Mesenchymal stem cell (in vitro differentiated cells and primary cell): ENCODE results near the gene HYLS1.

Source experiments
- DNase-seq: peaks from one replicate; pipeline ENCODE4 v3.0.0-alpha.2; 2013
- H2AFZ ChIP-seq: one replicate; pipeline ENCODE4 v1.6.1; 2013; ENCODE audit warnings: low read depth, mild to moderate bottlenecking, control low read depth, inconsistent platforms, low read length, moderate library complexity
- H2AK5ac ChIP-seq: 2 replicates; pipeline ENCODE4 v1.6.1; 2013; ENCODE audit warnings: low read length, moderate library complexity, mild to moderate bottlenecking, inconsistent platforms; ENCODE audit not compliant: severe bottlenecking
- H2BK120ac ChIP-seq: one replicate; pipeline ENCODE4 v1.6.1; 2013; ENCODE audit warnings: low read depth, mild to moderate bottlenecking, inconsistent platforms, low read length, moderate library complexity
- H2BK12ac ChIP-seq, 2 experiments: one replicate each; pipeline ENCODE4 v1.6.1; 2013; ENCODE audit warnings: inconsistent platforms in 2 of 2, low read length in 2 of 2, mild to moderate bottlenecking in 2 of 2, moderate library complexity in 2 of 2, control low read depth in 1 of 2
- H2BK15ac ChIP-seq: one replicate; pipeline ENCODE4 v1.6.1; 2013; ENCODE audit warnings: mild to moderate bottlenecking, low read depth, inconsistent platforms; ENCODE audit not compliant: poor library complexity, severe bottlenecking
- H2BK5ac ChIP-seq: 2 replicates; pipeline ENCODE4 v1.6.1; 2013; ENCODE audit warnings: low read depth, mild to moderate bottlenecking, low read length, control low read depth, inconsistent platforms; ENCODE audit not compliant: poor library complexity, severe bottlenecking
- H3K14ac ChIP-seq, 2 experiments: one replicate each; pipeline ENCODE4 v1.6.1; 2013; ENCODE audit warnings: inconsistent platforms in 2 of 2, low read length in 2 of 2, control low read depth in 1 of 2, mild to moderate bottlenecking in 1 of 2, moderate library complexity in 1 of 2
- H3K18ac ChIP-seq, 2 experiments: one replicate each; pipeline ENCODE4 v1.6.1; 2013; ENCODE audit warnings: inconsistent platforms in 2 of 2, low read length in 2 of 2, control low read depth in 1 of 2, low read depth in 1 of 2, mild to moderate bottlenecking in 1 of 2
- H3K23ac ChIP-seq, 2 experiments: one replicate each; pipeline ENCODE4 v1.6.1; 2013; ENCODE audit warnings: inconsistent platforms in 2 of 2, low read length in 2 of 2, mild to moderate bottlenecking in 2 of 2, moderate library complexity in 2 of 2, control low read depth in 1 of 2
- H3K27ac ChIP-seq: 2 replicates; pipeline ENCODE4 v1.5.1; 2013; ENCODE audit warnings: mild to moderate bottlenecking, moderate library complexity, low read length, control low read depth, inconsistent platforms; ENCODE audit not compliant: poor library complexity, severe bottlenecking
- H3K27me3 ChIP-seq, 2 experiments: 2 replicates each; pipeline versions ENCODE4 v1.6.1 to v1.7.0; 2013; ENCODE audit warnings: low read length in 2 of 2, mild to moderate bottlenecking in 2 of 2, moderate library complexity in 2 of 2, control low read depth in 1 of 2, inconsistent platforms in 1 of 2; ENCODE audit not compliant: control insufficient read depth in 1 of 2, insufficient read depth in 1 of 2
- H3K36me3 ChIP-seq, 2 experiments: 2 replicates each; pipeline versions ENCODE4 v1.6.1 to v1.7.0; 2013; ENCODE audit warnings: low read length in 2 of 2, control low read depth in 1 of 2, inconsistent platforms in 1 of 2, low read depth in 1 of 2, mild to moderate bottlenecking in 1 of 2; ENCODE audit not compliant: insufficient read depth in 2 of 2, control insufficient read depth in 1 of 2
- H3K4ac ChIP-seq, 2 experiments: one replicate each; pipeline ENCODE4 v1.6.1; 2013; ENCODE audit warnings: inconsistent platforms in 2 of 2, low read length in 2 of 2, mild to moderate bottlenecking in 2 of 2, moderate library complexity in 2 of 2, control low read depth in 1 of 2, low read depth in 1 of 2
- H3K4me1 ChIP-seq: 2 replicates; pipeline ENCODE4 v1.6.1; 2013; ENCODE audit warnings: low read depth, low read length, control low read depth; ENCODE audit not compliant: control insufficient read depth, insufficient read depth
- H3K4me2 ChIP-seq: 2 replicates; pipeline ENCODE4 v1.6.1; 2013; ENCODE audit warnings: low read length, mild to moderate bottlenecking, inconsistent platforms; ENCODE audit not compliant: poor library complexity, severe bottlenecking
- H3K4me3 ChIP-seq, 2 experiments: 2 replicates each; pipeline versions ENCODE4 v1.5.1 to v1.7.0; 2013; ENCODE audit warnings: low read length in 2 of 2, mild to moderate bottlenecking in 2 of 2, control low read depth in 1 of 2, low read depth in 1 of 2; ENCODE audit not compliant: insufficient read depth in 1 of 2
- H3K79me1 ChIP-seq: replicated peaks from 2 replicates; pipeline ENCODE4 v1.6.1; 2013; ENCODE audit warnings: mild to moderate bottlenecking, control low read depth, low read length, inconsistent platforms; ENCODE audit not compliant: poor library complexity, severe bottlenecking
- H3K9ac ChIP-seq: 2 replicates; pipeline ENCODE4 v1.7.0; 2013; ENCODE audit warnings: mild to moderate bottlenecking, low read length, moderate library complexity
- H3K9me3 ChIP-seq: 2 replicates; pipeline ENCODE4 v1.7.0; 2013; ENCODE audit warnings: mild to moderate bottlenecking, low read length; ENCODE audit not compliant: control insufficient read depth
- H4K8ac ChIP-seq: one replicate; pipeline ENCODE4 v1.6.1; 2013; ENCODE audit warnings: inconsistent platforms, mild to moderate bottlenecking, low read length, moderate library complexity
- H4K91ac ChIP-seq: one replicate; pipeline ENCODE4 v1.6.1; 2013; ENCODE audit warnings: mild to moderate bottlenecking, low read length, inconsistent platforms
- WGBS: methylation state at CpG from one replicate; pipeline ENCODE4 v1.1.7; 2013; ENCODE audit warnings: mixed read lengths; 5-methylcytosine and 5-hydroxymethylcytosine counted together

HYLS1 gene

DNA sequence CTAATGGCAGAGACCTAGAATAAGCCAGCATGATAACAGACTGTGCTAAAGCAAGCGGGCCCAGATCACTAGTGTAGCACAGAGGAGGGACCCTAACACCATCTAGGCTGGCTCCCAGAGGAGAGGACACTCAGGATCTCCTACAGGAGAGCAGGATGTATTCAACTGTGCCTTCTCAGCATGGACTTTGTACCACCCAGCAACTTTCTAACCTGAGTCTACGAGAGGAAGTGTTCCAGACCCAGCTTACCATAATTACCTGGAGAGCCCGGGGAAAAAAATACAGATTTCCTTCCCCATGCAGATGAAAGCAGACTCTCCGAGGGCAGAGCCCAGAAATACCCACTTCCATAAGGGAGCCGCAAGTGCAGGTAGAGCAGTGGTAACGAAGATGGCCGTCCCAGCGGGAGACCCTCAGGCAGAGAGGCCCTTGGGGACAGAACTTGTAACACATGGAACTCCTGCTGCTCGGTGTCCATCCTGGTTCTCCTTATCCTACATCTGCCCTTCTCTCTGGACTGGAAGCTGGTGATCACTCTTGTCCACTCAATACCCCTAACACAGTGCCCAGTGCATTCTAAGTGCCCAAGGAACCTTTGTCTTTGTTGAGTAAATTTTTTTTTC lies 37.0 kb downstream of the HYLS1 start:
- Histone ChIP-seq H3K23ac (no peak overlapping the region), H4K8ac (no peak overlapping the region), H3K79me1 (no peaks in the 10 kb centered on the region), H2BK120ac (no peak overlapping the region), H3K9ac (no peak overlapping the region), H3K4ac (no peak overlapping the region), H3K9me3 (no peaks in the 10 kb centered on the region), H3K14ac (no peak overlapping the region), H2AK5ac (no peak overlapping the region), H3K4me3 (no peak overlapping the region), H3K27me3 (peaks cover 9 to 41% of the 10 kb centered on the region in 2 experiments), H3K27ac (no peak overlapping the region), H3K4me1 (no peaks in the 10 kb centered on the region), H3K36me3 (no peaks in the 10 kb centered on the region), H2AFZ (no peak overlapping the region), H2BK5ac (no peak overlapping the region), H3K18ac (no peak overlapping the region), H3K4me2 (no peak overlapping the region), H2BK15ac (peak overlapping the region; percentile 20), H2BK12ac (no peak overlapping the region), H4K91ac (no peak overlapping the region)
- no peak for DNase-seq
- WGBS = 85% methylated on average over 9 of the region's 9 CpGs

DNA sequence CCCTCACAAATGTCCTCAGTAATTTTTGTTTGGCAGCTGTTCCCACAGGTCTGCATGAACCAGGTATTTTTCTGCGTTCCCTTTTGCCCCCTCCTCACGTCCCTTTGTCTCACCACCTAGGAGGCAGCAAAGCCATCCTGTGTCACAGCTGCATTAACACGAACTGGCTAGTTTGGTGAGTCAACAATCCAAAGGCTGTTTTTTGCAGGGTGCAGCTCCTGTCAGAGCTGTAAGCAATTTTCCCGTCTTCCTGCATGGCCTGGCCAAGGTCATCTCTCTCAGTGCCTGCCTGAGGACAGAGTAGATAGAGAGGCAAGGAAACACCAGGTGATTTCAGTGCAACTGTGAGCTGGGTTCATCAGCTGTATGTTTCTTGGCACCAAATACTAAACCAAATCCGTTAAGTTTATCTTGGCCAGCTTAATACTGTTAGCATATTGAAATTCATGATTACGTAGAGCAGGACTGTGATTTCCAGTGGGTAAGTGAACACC lies 37.8 kb downstream of the HYLS1 start:
- H2AFZ ChIP-seq = no peak overlapping the region
- no peak overlapping the region for H2AK5ac ChIP-seq
- H3K14ac ChIP-seq = no peak overlapping the region
- H3K79me1 ChIP-seq = no peaks in the 10 kb centered on the region
- no peak overlapping the region for H2BK12ac ChIP-seq
- no peak overlapping the region for H3K4me2 ChIP-seq
- H3K18ac ChIP-seq = no peak overlapping the region
- H3K36me3 ChIP-seq = no peaks in the 10 kb centered on the region
- no peak overlapping the region for H2BK15ac ChIP-seq
- no peaks in the 10 kb centered on the region for H3K9me3 ChIP-seq
- H4K8ac ChIP-seq = no peak overlapping the region
- H3K27me3 ChIP-seq = peaks cover 8 to 48% of the 10 kb centered on the region in 2 experiments
- no peak overlapping the region for H3K4ac ChIP-seq
- H3K4me1 ChIP-seq = no peaks in the 10 kb centered on the region
- H3K27ac ChIP-seq = no peak overlapping the region
- no peak overlapping the region for H2BK5ac ChIP-seq
- no peak for DNase-seq
- 59% methylated on average over 6 of the region's 6 CpGs for WGBS
- H3K4me3 ChIP-seq = no peak overlapping the region
- no peak overlapping the region for H2BK120ac ChIP-seq
- H3K23ac ChIP-seq = no peak overlapping the region
- H3K9ac ChIP-seq = no peak overlapping the region
- no peak overlapping the region for H4K91ac ChIP-seq

DNA sequence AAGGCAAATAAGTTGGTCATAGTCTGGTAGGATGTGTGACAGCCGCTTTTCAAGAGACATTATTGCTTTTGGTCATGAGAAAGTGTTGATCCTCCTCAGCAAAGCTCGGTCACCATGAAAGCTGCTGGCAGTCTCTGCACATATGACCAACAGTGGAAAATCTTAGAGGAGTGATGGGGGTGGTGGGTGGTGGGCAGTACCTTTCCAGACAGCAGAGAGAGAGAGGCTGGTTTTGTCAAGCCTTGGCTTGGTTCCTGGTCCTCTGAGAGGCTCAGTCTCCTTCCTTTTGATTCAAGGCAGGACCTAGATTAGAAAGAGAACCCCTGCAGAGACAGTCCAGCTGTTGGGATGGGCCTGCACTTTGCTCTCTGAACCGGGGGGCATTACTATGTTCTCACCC lies 38.3 kb downstream of the HYLS1 start:
- no peak overlapping the region for H3K4me2 ChIP-seq
- H2BK15ac ChIP-seq = no peak overlapping the region
- H3K27ac ChIP-seq = no peak overlapping the region
- H2AFZ ChIP-seq = no peak overlapping the region
- no peak overlapping the region for H2BK12ac ChIP-seq
- peaks cover 3 to 45% of the 10 kb centered on the region in 2 experiments for H3K27me3 ChIP-seq
- H4K91ac ChIP-seq = no peak overlapping the region
- H2AK5ac ChIP-seq = no peak overlapping the region
- H3K14ac ChIP-seq = no peak overlapping the region
- no peak overlapping the region for H2BK120ac ChIP-seq
- H3K4me3 ChIP-seq = no peak overlapping the region
- H3K4me1 ChIP-seq = no peaks in the 10 kb centered on the region
- H3K9ac ChIP-seq = no peak overlapping the region
- H3K79me1 ChIP-seq = no peaks in the 10 kb centered on the region
- H3K23ac ChIP-seq = no peak overlapping the region
- H2BK5ac ChIP-seq = no peak overlapping the region
- 81% methylated on average over 3 of the region's 3 CpGs for WGBS
- no peak overlapping the region for H3K4ac ChIP-seq
- no peak overlapping the region for H4K8ac ChIP-seq
- H3K18ac ChIP-seq = no peak overlapping the region
- H3K9me3 ChIP-seq = no peaks in the 10 kb centered on the region
- DNase-seq = no peak
- no peaks in the 10 kb centered on the region for H3K36me3 ChIP-seq

DNA sequence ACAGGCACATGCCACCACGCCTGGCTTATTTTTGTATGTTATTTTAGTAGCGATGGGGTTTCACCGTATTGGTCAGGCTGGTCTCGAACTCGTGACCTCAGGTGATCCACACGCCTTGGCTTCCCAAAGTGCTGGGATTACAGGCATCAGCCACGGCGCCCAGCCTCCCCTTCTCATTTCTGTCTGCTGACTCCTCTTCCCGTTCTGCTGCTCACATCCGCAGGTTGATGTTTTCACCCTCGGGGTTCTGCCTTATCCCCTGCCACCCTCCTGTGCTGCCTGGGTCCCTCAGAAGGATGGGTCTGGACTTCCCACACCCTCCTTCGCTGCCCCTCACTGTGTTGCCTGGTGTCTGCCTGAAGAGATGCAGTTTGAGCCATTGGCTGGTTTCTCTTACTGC lies 39.2 kb downstream of the HYLS1 start:
- DNase-seq = no peak
- Histone ChIP-seq H2BK12ac (no peak overlapping the region), H3K4me3 (no peak overlapping the region), H3K36me3 (no peaks in the 10 kb centered on the region), H3K27ac (no peak overlapping the region), H3K9ac (no peak overlapping the region), H2AFZ (no peak overlapping the region), H3K23ac (no peak overlapping the region), H3K4me1 (no peaks in the 10 kb centered on the region), H3K79me1 (no peaks in the 10 kb centered on the region), H3K27me3 (peaks cover 5 to 48% of the 10 kb centered on the region in 2 experiments), H4K8ac (no peak overlapping the region), H3K4me2 (no peak overlapping the region), H2BK120ac (no peak overlapping the region), H2AK5ac (no peak overlapping the region), H3K9me3 (no peaks in the 10 kb centered on the region), H3K18ac (no peak overlapping the region), H2BK5ac (no peak overlapping the region), H4K91ac (no peak overlapping the region), H3K14ac (no peak overlapping the region), H3K4ac (no peak overlapping the region), H2BK15ac (no peak overlapping the region)
- 92% methylated on average over 11 of the region's 12 CpGs for whole genome bisulfite sequencing
